ENCODE results near the gene DOCK8. TPM values are rescaled to one million over a fixed set of nuclear protein-coding genes. Genes with fewer than 3 reads are reported as not detected.

The DOCK8 gene
- total RNA-seq, 1 experiment from 2014 or later, result 1.4 TPM

DNA sequence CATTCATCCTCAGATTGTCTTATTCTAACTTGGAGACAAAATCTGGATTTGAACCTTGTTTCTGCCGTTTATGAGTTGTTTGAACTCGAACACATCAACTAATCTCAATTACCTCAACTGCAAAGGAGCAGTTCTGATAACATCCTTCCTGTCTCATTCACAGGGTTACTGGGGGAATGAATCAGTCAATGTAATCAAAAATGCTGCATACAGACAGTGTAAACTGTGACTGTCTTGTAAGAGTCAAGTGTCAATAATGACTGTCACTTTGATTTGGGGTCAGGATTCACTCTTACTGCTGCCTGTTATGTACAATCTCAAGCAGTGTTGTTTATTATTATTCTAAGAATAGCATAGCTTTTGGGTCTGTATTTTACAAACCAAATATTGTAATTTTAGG is 273.8 kb downstream of the DOCK8 start:
- H3K36me3 Mint-ChIP-seq (ENCODE audit: insufficient read depth in 1 of 3, low read depth in 3 of 3), result peaks cover 4 to 7% (median 6%) of the 10 kb centered on the region in 3 experiments; a peak in 5 of 7 replicates
- Histone ChIP-seq H2BK20ac (ENCODE audit: low read depth, low read length, poor library complexity, severe bottlenecking) (no peak overlapping the region), H3T11ph (ENCODE audit: low read length) (no peak overlapping the region), H3K79me1 (ENCODE audit: insufficient read depth, low read depth, low read length, poor library complexity, severe bottlenecking) (no peaks in the 10 kb centered on the region), H3K18ac (ENCODE audit: insufficient read length, low read depth, low read length) (no peak overlapping the region), H3K4ac (ENCODE audit: low read depth, low read length) (no peak overlapping the region), H2BK12ac (ENCODE audit: insufficient read length, low read depth, low read length) (no peak overlapping the region), H3K9me3 (ENCODE audit: control insufficient read depth, low read depth, low read length) (peaks cover 13% of the 10 kb centered on the region), H3K4me2 (ENCODE audit: insufficient read depth, insufficient read length, low read length) (no peak overlapping the region), H4K20me1 (ENCODE audit: control insufficient read depth, insufficient read depth, insufficient read length) (no peaks in the 10 kb centered on the region), H4K91ac (ENCODE audit: insufficient read length, low read depth, low read length) (no peak overlapping the region), H3K27me3 (ENCODE audit: insufficient read depth, low read length) (no peaks in the 10 kb centered on the region), H2AFZ (ENCODE audit: low read length) (no peak overlapping the region), H3K23ac (ENCODE audit: insufficient read length, low read depth, low read length) (no peak overlapping the region), H3K4me1 (ENCODE audit: insufficient read depth, low read length) (no peaks in the 10 kb centered on the region), H4K8ac (replicated peaks; ENCODE audit: insufficient read length, low read depth, low read length) (no peak overlapping the region), H2BK15ac (ENCODE audit: low read depth, low read length) (no peak overlapping the region), H3K23me2 (ENCODE audit: insufficient read length, low read depth, low read length, poor library complexity, severe bottlenecking) (no peaks in the 10 kb centered on the region), H3K79me2 (ENCODE audit: insufficient read depth, low read length) (no peaks in the 10 kb centered on the region), H2AK5ac (ENCODE audit: insufficient read length, low read length) (no peak overlapping the region), H3K27ac (ENCODE audit: insufficient read length, low read depth, low read length) (no peak overlapping the region), H3K56ac (ENCODE audit: insufficient read length, low read depth, low read length) (no peak overlapping the region), H3K14ac (ENCODE audit: insufficient read depth, low read length) (no peak overlapping the region), H2BK5ac (ENCODE audit: insufficient read length, low read length) (no peak overlapping the region), H4K5ac (ENCODE audit: insufficient read length, low read depth, low read length) (no peak overlapping the region), H2BK120ac (ENCODE audit: low read depth, low read length, poor library complexity, severe bottlenecking) (no peak overlapping the region), H3K9ac (ENCODE audit: extremely low read depth, insufficient read length, low read length) (no peak overlapping the region)
- TF ChIP-seq CTCF (conservative IDR thresholded peaks at IDR 0.05), result no peak
- no peaks in the 10 kb centered on the region; the same call in 1 of the 2 replicates for H3K27me3 Mint-ChIP-seq (ENCODE audit: low read depth)
- DNase-seq, result no peak
- H3K4me3 Mint-ChIP-seq, result no peak overlapping the region
- WGBS (ENCODE audit: extremely low coverage, insufficient read length, low lambda C conversion rate), result no CpG with 5 or more reads among the region's 2 CpGs
- H3K4me1 Mint-ChIP-seq, result no peaks in the 10 kb centered on the region; a peak in 1 of 4 replicates
- H3K9me3 Mint-ChIP-seq, result peaks cover 7 to 9% of the 10 kb centered on the region in 2 experiments; a peak in 3 of 5 replicates
- H3K27ac Mint-ChIP-seq, result no peak overlapping the region
